MM.1S (cell line): Measurements from ENCODE around the gene CBX7.

ENCODE experiments used
- DNase-seq: peaks from one replicate; pipeline ENCODE4 v3.0.0-alpha.2; 2015
- H2AFZ ChIP-seq: fragments of 300-600 bp; sonication (generic); 2 replicates; pipeline ENCODE4 v1.6.0; 2016; ENCODE audit warnings: antibody characterized with exemption, low read length
- H3F3A ChIP-seq: fragments of 300-600 bp; sonication (generic); 2 replicates; pipeline ENCODE4 v1.6.1; 2016; ENCODE audit warnings: mild to moderate bottlenecking, antibody characterized with exemption, low read length, moderate library complexity, mixed read lengths; ENCODE audit not compliant: insufficient read depth
- H3K27ac ChIP-seq: fragments of 300-600 bp; sonication (generic); 2 replicates; pipeline ENCODE4 v1.5.1; 2016; ENCODE audit warnings: mild to moderate bottlenecking, low read length
- H3K27me3 ChIP-seq: fragments of 300-600 bp; sonication (generic); replicated peaks from 2 replicates; pipeline ENCODE4 v1.6.0; 2016; ENCODE audit warnings: low read length; ENCODE audit not compliant: insufficient read depth
- H3K36me3 ChIP-seq: fragments of 300-600 bp; sonication (generic); replicated peaks from 2 replicates; pipeline ENCODE4 v1.6.1; 2016; ENCODE audit warnings: mild to moderate bottlenecking, low read length, mixed read lengths; ENCODE audit not compliant: insufficient read depth
- H3K4me1 ChIP-seq: fragments of 300-600 bp; sonication (generic); 2 replicates; pipeline ENCODE4 v1.6.1; 2016; ENCODE audit warnings: low read length, mixed read lengths
- H3K4me2 ChIP-seq: fragments of 300-600 bp; sonication (generic); 2 replicates; pipeline ENCODE4 v1.6.0; 2016; ENCODE audit warnings: low read depth, low read length
- H3K4me3 ChIP-seq: fragments of 300-600 bp; sonication (generic); 2 replicates; pipeline ENCODE4 v1.5.1; 2016; ENCODE audit warnings: low read length, mixed read lengths
- H3K79me2 ChIP-seq: fragments of 300-600 bp; sonication (generic); 2 replicates; pipeline ENCODE4 v1.6.1; 2016; ENCODE audit warnings: mixed run types, low read length, mixed read lengths
- H3K9ac ChIP-seq: fragments of 300-600 bp; sonication (generic); 2 replicates; pipeline ENCODE4 v1.6.1; 2016; ENCODE audit warnings: low read length, mixed read lengths
- H3K9me2 ChIP-seq: fragments of 300-600 bp; sonication (generic); replicated peaks from 2 replicates; pipeline ENCODE4 v1.6.1; 2016; ENCODE audit warnings: mild to moderate bottlenecking, low read length, mixed read lengths; ENCODE audit not compliant: insufficient read depth
- H3K9me3 ChIP-seq: fragments of 300-600 bp; sonication (generic); replicated peaks from 2 replicates; pipeline ENCODE4 v1.6.1; 2016; ENCODE audit warnings: mild to moderate bottlenecking, low read length, mixed read lengths; ENCODE audit not compliant: insufficient read depth
- H4K20me1 ChIP-seq: fragments of 300-600 bp; sonication (generic); 2 replicates; pipeline ENCODE4 v1.6.1; 2016; ENCODE audit warnings: mild to moderate bottlenecking, low read length, moderate library complexity, mixed read lengths; ENCODE audit not compliant: insufficient read depth
- EZH2 ChIP-seq: fragments of 300-600 bp; sonication (generic); optimal IDR thresholded peaks from 2 replicates; pipeline ENCODE3; 2017; ENCODE audit warnings: low read depth, mild to moderate bottlenecking, antibody characterized with exemption, low read length, mixed read lengths
- EZH2phosphoT487 ChIP-seq: fragments of 300-600 bp; sonication (generic); IDR thresholded peaks from 2 replicates; pipeline ENCODE4 v1.6.1; 2018; ENCODE audit warnings: antibody characterized with exemption, low read length
- TF ChIP-seq, protein P1 (sequence below): fragments of 300-600 bp; sonication (generic); IDR thresholded peaks from 2 replicates; pipeline ENCODE4 v1.5.1; 2016; ENCODE audit warnings: antibody characterized with exemption, low read length, mixed read lengths

The CBX7 gene

DNA sequence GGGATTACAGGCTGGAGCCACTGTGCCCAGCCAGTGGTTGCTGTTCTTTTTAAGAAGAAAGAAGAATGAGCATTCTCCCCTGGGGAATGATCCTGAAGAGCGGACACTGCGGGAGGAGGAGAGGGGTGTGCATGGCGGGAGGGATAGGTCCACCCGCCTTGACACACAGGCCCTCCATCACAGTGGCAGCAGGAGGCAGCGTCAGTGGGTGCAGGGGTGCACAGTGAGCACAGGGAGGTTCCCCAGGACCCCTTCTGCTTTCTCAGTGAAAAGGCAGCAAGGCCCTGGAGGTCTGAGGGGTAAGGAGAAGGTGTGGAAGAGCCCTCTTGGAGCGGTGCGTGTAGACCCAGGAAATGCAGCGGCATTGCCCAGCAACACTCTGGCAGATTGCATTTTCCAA, 28.9 kb upstream of the CBX7 start:
- Histone ChIP-seq H3K27me3 (no peaks in the 10 kb centered on the region), H2AFZ (no peak overlapping the region), H3F3A (no peaks in the 10 kb centered on the region), H3K36me3 (no peaks in the 10 kb centered on the region), H3K27ac (no peak overlapping the region), H3K4me3 (no peak overlapping the region), H3K9me2 (no peaks in the 10 kb centered on the region), H4K20me1 (no peaks in the 10 kb centered on the region), H3K9ac (no peak overlapping the region), H3K9me3 (no peaks in the 10 kb centered on the region), H3K4me2 (no peak overlapping the region), H3K79me2 (no peaks in the 10 kb centered on the region), H3K4me1 (no peaks in the 10 kb centered on the region)
- TF ChIP-seq EZH2phosphoT487 (no peak), EZH2 (no peak)
- TF ChIP-seq, protein P1, sequence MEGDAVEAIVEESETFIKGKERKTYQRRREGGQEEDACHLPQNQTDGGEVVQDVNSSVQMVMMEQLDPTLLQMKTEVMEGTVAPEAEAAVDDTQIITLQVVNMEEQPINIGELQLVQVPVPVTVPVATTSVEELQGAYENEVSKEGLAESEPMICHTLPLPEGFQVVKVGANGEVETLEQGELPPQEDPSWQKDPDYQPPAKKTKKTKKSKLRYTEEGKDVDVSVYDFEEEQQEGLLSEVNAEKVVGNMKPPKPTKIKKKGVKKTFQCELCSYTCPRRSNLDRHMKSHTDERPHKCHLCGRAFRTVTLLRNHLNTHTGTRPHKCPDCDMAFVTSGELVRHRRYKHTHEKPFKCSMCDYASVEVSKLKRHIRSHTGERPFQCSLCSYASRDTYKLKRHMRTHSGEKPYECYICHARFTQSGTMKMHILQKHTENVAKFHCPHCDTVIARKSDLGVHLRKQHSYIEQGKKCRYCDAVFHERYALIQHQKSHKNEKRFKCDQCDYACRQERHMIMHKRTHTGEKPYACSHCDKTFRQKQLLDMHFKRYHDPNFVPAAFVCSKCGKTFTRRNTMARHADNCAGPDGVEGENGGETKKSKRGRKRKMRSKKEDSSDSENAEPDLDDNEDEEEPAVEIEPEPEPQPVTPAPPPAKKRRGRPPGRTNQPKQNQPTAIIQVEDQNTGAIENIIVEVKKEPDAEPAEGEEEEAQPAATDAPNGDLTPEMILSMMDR = no peak
- DNase-seq = no peak

DNA sequence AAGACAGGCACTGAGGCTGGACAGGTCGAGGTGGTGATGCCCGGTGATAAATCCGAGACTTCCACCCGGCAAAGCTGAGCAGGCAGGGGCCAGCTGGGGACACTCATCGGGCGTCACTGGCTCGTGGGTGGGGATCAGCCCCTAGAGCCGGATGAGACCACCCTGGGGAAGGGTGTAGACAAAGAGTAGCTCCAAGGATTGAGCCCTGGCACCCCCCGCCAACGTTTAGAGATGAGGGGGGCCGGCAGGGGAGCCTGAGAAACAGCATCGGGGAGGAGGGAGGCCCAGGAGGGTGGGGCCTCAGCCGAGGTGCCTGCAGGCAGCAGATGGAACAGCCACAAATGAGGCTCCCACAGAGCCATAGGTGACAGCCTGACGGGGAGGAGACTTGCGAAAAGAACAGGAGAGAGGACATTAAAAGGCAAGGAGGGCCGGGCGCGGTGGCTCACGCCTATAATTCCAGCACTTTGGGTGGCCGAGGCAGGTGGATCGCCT, 27.4 kb upstream of the CBX7 start:
- TF ChIP-seq, protein P1 = no peak
- TF ChIP-seq EZH2 (no peak), EZH2phosphoT487 (no peak)
- H3K27me3 ChIP-seq = no peaks in the 10 kb centered on the region
- H4K20me1 ChIP-seq = no peaks in the 10 kb centered on the region
- no peaks in the 10 kb centered on the region for H3K4me1 ChIP-seq
- H3K9me2 ChIP-seq = no peaks in the 10 kb centered on the region
- no peaks in the 10 kb centered on the region for H3K79me2 ChIP-seq
- H2AFZ ChIP-seq = no peak overlapping the region
- no peak for DNase-seq
- no peak overlapping the region for H3K27ac ChIP-seq
- no peaks in the 10 kb centered on the region for H3F3A ChIP-seq
- H3K4me2 ChIP-seq = no peak overlapping the region
- no peak overlapping the region for H3K4me3 ChIP-seq
- no peaks in the 10 kb centered on the region for H3K9me3 ChIP-seq
- H3K9ac ChIP-seq = no peak overlapping the region
- H3K36me3 ChIP-seq = no peaks in the 10 kb centered on the region

DNA sequence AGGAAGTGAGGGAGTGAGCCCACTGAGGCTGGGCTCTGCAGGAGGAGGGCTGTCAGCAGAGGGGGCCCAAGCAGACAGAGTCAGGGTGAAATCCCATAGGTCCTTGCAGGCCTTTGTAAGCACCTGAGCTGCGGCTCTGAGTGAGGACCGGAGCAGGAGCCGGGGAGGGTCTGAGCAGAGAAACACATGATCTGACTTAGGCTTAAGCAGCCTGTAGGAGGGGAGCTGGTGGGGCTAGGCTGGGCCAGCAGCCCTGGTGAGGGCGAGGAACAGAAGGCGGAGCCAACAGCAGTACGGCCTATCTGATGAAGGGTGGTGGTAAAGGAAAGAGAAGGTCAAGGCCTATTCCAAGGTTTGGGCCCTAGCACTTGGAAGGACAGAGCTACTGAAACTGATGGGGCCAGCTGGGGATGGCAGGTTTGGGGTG, 26.9 kb upstream of the CBX7 start:
- DNase-seq = no peak
- H3K4me2 ChIP-seq = no peak overlapping the region

More for the DNA sequence above, 26.9 kb upstream of the CBX7 start:
- H3K9me3 ChIP-seq = no peaks in the 10 kb centered on the region
- no peaks in the 10 kb centered on the region for H3K27me3 ChIP-seq
- no peaks in the 10 kb centered on the region for H3K4me1 ChIP-seq
- no peak overlapping the region for H3K9ac ChIP-seq
- no peak overlapping the region for H3K27ac ChIP-seq
- H3K79me2 ChIP-seq = no peaks in the 10 kb centered on the region
- H3K9me2 ChIP-seq = no peaks in the 10 kb centered on the region
- TF ChIP-seq, protein P1 = no peak
- TF ChIP-seq EZH2phosphoT487 (no peak), EZH2 (no peak)
- H3K4me3 ChIP-seq = no peak overlapping the region
- H3K36me3 ChIP-seq = no peaks in the 10 kb centered on the region
- no peak overlapping the region for H2AFZ ChIP-seq
- H4K20me1 ChIP-seq = no peaks in the 10 kb centered on the region
- no peaks in the 10 kb centered on the region for H3F3A ChIP-seq
